HG03565 (cell line): ENCODE measurements around the gene SORCS2.

Experiments
- ATAC-seq: cut with Tn5 transposase; IDR thresholded peaks from one replicate; pipeline ENCODE4 v1.9.1; 2021; ENCODE audit warnings: mild to moderate bottlenecking, moderate library complexity; ENCODE audit not compliant: unreplicated experiment

Gene SORCS2

GRCh38 chr4:7747062-7747385 is 554.7 kb downstream of the SORCS2 start:
- ATAC-seq = no peak

GRCh38 chr4:7747566-7747965 is 555.2 kb downstream of the SORCS2 start:
- ATAC-seq = no peak

- no peak for ATAC-seq
Measured at GRCh38 chr4:7750523-7750922, 558.2 kb downstream of the SORCS2 start.

GRCh38 chr4:7750972-7751371 is 558.6 kb downstream of the SORCS2 start:
- ATAC-seq = no peak

- ATAC-seq = no peak
Measured at GRCh38 chr4:7752649-7753048, 560.3 kb downstream of the SORCS2 start.

GRCh38 chr4:7753271-7753670 is 560.9 kb downstream of the SORCS2 start:
- no peak for ATAC-seq

GRCh38 chr4:7753931-7754465 is 561.7 kb downstream of the SORCS2 start:
- ATAC-seq = no peak

GRCh38 chr4:7754565-7755262 is 562.4 kb downstream of the SORCS2 start:
- ATAC-seq = no peak

GRCh38 chr4:7755561-7755960 is 563.2 kb downstream of the SORCS2 start:
- no peak for ATAC-seq

GRCh38 chr4:7756071-7756470 is 563.7 kb downstream of the SORCS2 start:
- no peak for ATAC-seq

- ATAC-seq = no peak
Measured at GRCh38 chr4:7756561-7757355, 564.4 kb downstream of the SORCS2 start.

GRCh38 chr4:7757501-7758471 is 565.4 kb downstream of the SORCS2 start:
- no peak for ATAC-seq

GRCh38 chr4:7758476-7758875 is 566.1 kb downstream of the SORCS2 start:
- ATAC-seq = no peak

- peak; percentile 63 for ATAC-seq
Measured at GRCh38 chr4:7759216-7759615, 566.9 kb downstream of the SORCS2 start.

GRCh38 chr4:7759635-7760034 is 567.3 kb downstream of the SORCS2 start:
- ATAC-seq = no peak

- no peak for ATAC-seq
Measured at GRCh38 chr4:7760228-7760627, 567.9 kb downstream of the SORCS2 start.

GRCh38 chr4:7760706-7761105 is 568.4 kb downstream of the SORCS2 start:
- no peak for ATAC-seq

- no peak for ATAC-seq
Measured at GRCh38 chr4:7761312-7761711, 569.0 kb downstream of the SORCS2 start.

GRCh38 chr4:7761720-7762119 is 569.4 kb downstream of the SORCS2 start:
- ATAC-seq = no peak

- no peak for ATAC-seq
Measured at GRCh38 chr4:7762376-7763030, 570.2 kb downstream of the SORCS2 start.

GRCh38 chr4:7763106-7763505 is 570.8 kb downstream of the SORCS2 start:
- ATAC-seq = no peak
